Progenitor cell of endocrine pancreas (in vitro differentiated cells): Measurements from ENCODE around the gene OGFOD2. TPM values are rescaled to one million over a fixed set of nuclear protein-coding genes. Genes with fewer than 3 reads are reported as not detected.

Experiments used
- DNase-seq: peaks from one replicate; pipeline ENCODE4 v3.0.0; 2021; ENCODE audit warnings: low spot score; ENCODE audit not compliant: unreplicated experiment
- H3K27ac Mint-ChIP-seq: 2 replicates; pipeline ENCODE4 v1.8.0; 2021; ENCODE audit warnings: mild to moderate bottlenecking, moderate library complexity, mixed read lengths
- H3K27me3 Mint-ChIP-seq: 2 replicates; pipeline ENCODE4 v1.8.0; 2021; ENCODE audit warnings: mixed read lengths
- H3K36me3 Mint-ChIP-seq: 2 replicates; pipeline ENCODE4 v1.8.0; 2022; ENCODE audit warnings: mixed read lengths; ENCODE audit not compliant: insufficient read depth
- H3K4me1 Mint-ChIP-seq: 2 replicates; pipeline ENCODE4 v1.8.0; 2021; ENCODE audit warnings: low read depth, mixed read lengths
- H3K4me3 Mint-ChIP-seq: 2 replicates; pipeline ENCODE4 v1.8.0; 2021; ENCODE audit warnings: low read depth, mild to moderate bottlenecking, moderate library complexity, mixed read lengths
- H3K9me3 Mint-ChIP-seq: 2 replicates; pipeline ENCODE4 v1.8.0; 2021; ENCODE audit warnings: low read depth, mixed read lengths
- total RNA-seq: library from RNA; stranded (reverse); gene quantifications from 2 replicates; pipeline ENCODE4 v1.2.1, GENCODE V29; 2021
- TF ChIP-seq, protein P1 (sequence below): fragments of 200-600 bp; sonication (generic); IDR thresholded peaks from one replicate; pipeline ENCODE4 v1.5.0; 2021; ENCODE audit warnings: antibody characterized with exemption, mild to moderate bottlenecking; ENCODE audit not compliant: unreplicated experiment

OGFOD2 gene
- total RNA-seq, 1 donor from 2014 or later: 16.1 TPM

DNA sequence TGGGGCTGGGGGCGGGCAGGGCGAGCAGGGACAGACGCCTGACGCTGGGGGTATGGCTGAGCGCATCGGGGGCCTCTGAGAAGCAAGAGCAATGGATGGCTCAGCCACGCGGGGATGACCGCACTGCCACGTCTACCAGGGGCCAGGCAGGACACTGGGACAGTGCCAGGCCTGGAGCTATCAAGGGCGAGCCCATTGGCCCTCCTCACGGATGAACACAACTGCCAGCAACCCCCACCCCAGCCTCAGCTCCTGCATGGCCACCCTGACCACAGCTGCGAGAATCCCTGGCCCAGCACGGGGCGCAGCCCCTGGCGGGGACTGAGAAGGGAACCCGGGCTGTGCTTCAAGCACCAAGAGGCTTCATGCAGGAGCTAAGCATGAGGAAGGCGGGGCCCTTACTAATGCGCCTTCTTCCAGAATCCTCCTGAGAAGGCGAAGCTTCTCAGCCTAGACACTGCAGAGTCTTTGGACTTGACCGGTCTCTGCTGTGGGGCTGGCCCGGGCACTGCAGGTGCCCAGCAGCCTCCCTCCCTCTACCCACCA is 14.9 kb downstream of the OGFOD2 start:
- H3K27ac Mint-ChIP-seq: no peak overlapping the region

DNA sequence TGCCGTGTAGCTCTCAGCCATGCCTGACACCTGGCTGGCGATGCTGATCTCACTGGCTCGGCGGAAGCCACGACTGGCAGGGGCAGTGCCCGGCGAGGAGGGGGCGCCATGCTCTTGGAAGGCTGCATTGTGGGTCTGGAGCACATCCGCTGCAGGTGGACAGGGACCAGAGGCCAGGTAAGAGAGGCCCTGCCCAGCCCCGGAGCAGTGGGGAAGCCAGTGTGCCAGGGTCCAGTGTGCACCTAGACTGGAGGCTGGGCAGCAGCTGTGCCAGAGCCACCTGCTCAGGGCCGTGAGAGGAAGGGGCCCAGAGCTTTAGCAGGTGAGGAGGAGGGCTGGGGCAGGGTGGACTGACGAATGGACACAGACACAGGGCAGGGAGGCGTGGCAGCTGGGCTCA is 15.5 kb downstream of the OGFOD2 start:
- H3K27ac Mint-ChIP-seq: no peak overlapping the region
- DNase-seq: no peak
- no peaks in the 10 kb centered on the region for H3K9me3 Mint-ChIP-seq
- H3K4me1 Mint-ChIP-seq: no peaks in the 10 kb centered on the region
- TF ChIP-seq, protein P1, sequence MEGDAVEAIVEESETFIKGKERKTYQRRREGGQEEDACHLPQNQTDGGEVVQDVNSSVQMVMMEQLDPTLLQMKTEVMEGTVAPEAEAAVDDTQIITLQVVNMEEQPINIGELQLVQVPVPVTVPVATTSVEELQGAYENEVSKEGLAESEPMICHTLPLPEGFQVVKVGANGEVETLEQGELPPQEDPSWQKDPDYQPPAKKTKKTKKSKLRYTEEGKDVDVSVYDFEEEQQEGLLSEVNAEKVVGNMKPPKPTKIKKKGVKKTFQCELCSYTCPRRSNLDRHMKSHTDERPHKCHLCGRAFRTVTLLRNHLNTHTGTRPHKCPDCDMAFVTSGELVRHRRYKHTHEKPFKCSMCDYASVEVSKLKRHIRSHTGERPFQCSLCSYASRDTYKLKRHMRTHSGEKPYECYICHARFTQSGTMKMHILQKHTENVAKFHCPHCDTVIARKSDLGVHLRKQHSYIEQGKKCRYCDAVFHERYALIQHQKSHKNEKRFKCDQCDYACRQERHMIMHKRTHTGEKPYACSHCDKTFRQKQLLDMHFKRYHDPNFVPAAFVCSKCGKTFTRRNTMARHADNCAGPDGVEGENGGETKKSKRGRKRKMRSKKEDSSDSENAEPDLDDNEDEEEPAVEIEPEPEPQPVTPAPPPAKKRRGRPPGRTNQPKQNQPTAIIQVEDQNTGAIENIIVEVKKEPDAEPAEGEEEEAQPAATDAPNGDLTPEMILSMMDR: no peak
- H3K4me3 Mint-ChIP-seq: no peak overlapping the region
- no peaks in the 10 kb centered on the region for H3K36me3 Mint-ChIP-seq
- no peaks in the 10 kb centered on the region for H3K27me3 Mint-ChIP-seq

More for the DNA sequence above, 14.9 kb downstream of the OGFOD2 start:
- Mint-ChIP-seq H3K4me1 (no peaks in the 10 kb centered on the region), H3K9me3 (no peaks in the 10 kb centered on the region), H3K27me3 (no peaks in the 10 kb centered on the region), H3K36me3 (no peaks in the 10 kb centered on the region), H3K4me3 (no peak overlapping the region)
- TF ChIP-seq, protein P1: no peak
- DNase-seq: no peak

DNA sequence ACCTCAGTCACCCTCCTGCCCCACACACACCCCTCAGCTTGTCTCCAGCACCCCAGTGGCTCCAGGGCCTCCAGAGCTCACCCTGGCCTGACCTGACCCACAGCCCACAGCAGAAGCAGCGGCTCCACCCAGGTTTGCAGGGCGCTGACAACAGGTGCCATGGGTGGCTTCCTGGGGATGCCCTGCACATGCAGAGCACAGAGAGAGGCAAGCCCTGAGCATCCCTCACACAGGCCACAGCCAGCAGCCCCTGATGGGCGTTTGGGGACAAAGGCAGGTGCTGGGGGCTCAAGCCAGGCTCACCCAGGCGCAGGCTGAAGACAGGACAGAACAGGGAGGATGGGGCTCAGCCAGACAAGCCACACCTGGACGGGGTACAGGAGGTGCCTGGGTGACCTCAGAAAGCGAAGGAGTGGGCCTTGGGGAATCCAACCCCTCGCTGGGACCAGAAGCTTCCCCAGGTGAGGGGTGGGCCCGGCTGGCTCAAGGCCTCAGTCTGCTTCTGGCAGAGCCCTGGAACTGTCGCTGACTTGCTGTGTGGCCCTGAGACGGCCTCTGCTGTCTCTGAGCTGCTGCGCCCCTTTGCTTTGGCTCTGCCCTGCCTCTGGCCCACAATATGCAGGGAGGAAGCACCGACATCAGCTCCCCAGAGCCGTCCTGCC is 16.0 kb downstream of the OGFOD2 start:
- Mint-ChIP-seq H3K4me3 (no peak overlapping the region), H3K4me1 (no peaks in the 10 kb centered on the region), H3K36me3 (no peaks in the 10 kb centered on the region), H3K27ac (no peak overlapping the region), H3K27me3 (no peaks in the 10 kb centered on the region), H3K9me3 (no peaks in the 10 kb centered on the region)
- no peak for DNase-seq
- TF ChIP-seq, protein P1: no peak

DNA sequence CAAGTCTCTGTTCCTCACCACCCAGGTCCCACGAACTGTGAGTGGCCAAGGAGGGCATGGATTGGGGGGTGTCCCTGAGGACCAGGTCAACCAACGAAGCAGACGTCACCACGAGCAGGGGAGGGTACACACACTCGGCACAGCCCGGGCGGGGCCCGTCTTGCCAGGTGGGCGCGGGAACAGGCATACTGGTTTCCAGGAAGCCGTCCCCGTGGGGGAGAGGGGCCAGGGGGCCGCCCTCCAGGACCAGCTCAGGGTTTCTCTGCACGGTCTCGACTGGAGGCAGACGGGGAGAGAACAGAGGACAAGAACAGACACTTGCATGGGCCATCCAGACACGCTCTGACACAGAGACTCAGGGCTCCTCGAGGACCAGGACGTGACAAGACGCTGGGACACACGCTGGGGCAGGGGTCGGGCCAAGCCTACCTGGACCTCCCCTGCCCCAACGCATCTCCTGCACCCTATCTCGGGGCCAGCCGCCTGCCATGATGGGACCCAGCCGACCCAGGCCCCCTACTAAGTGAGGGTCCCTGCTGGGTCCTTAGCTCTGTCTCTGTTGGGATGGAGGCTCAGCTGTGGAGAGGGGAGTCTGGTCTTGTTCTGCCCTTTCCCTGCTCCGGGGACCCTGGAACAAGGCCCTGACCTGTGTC is 16.7 kb downstream of the OGFOD2 start:
- no peak for DNase-seq
- Mint-ChIP-seq H3K27me3 (no peaks in the 10 kb centered on the region), H3K4me1 (no peaks in the 10 kb centered on the region), H3K27ac (no peak overlapping the region), H3K9me3 (no peaks in the 10 kb centered on the region), H3K4me3 (no peak overlapping the region), H3K36me3 (no peaks in the 10 kb centered on the region)
- TF ChIP-seq, protein P1: no peak

DNA sequence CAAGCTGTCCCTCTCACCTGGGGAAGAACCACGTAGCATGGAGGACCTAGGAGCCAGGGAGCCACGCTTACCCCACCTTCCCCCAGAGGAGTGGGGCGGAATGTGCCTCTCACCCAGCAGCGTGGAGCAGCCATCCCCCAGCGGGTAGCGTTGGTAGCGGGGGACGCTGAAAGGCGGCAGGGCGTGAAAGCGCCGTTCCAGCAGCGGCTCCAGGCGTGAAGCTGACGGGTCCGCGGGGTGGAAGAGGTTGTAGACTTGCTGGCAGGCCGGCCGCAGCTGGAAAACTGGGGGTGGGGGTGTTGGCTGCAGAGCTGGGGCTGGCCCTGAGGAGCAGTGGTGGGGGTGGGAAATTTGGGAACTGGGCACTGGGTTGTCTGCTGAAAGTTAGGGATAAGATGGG is 17.3 kb downstream of the OGFOD2 start:
- Mint-ChIP-seq H3K4me1 (no peaks in the 10 kb centered on the region), H3K27me3 (no peaks in the 10 kb centered on the region), H3K36me3 (no peaks in the 10 kb centered on the region), H3K4me3 (no peak overlapping the region), H3K27ac (no peak overlapping the region), H3K9me3 (no peaks in the 10 kb centered on the region)
- TF ChIP-seq, protein P1: no peak
- no peak for DNase-seq
